ENCODE data around the gene SCRT2. TPM values are rescaled to one million over a fixed set of nuclear protein-coding genes. Genes with fewer than 3 reads are reported as not detected.

SCRT2 gene
- total RNA-seq, 1 donor from 2014 or later = not detected

- FAIRE-seq (no peak), DNase-seq (ENCODE audit: low read depth) (no peak)
- Histone ChIP-seq H3K36me3 (ENCODE audit: control insufficient read depth, insufficient read depth, low read length) (no peaks in the 10 kb centered on the region), H3K4me3 (ENCODE audit: low read depth, low read length) (no peak overlapping the region), H3K27me3 (ENCODE audit: control insufficient read depth, insufficient read depth, low read length) (no peaks in the 10 kb centered on the region)
- TF ChIP-seq CTCF (IDR thresholded peaks at IDR 0.05; ENCODE audit: insufficient read depth, low read length, severe bottlenecking) = no peak
Measured at GRCh38 chr20:692044-692443, 16.4 kb upstream of the SCRT2 start.

GRCh38 chr20:689947-690346 is 14.3 kb upstream of the SCRT2 start:
- H3K36me3 ChIP-seq (ENCODE audit: control insufficient read depth, insufficient read depth, low read length) = no peaks in the 10 kb centered on the region
- H3K27me3 ChIP-seq (ENCODE audit: control insufficient read depth, insufficient read depth, low read length) = no peaks in the 10 kb centered on the region
- FAIRE-seq = no peak
- no peak overlapping the region for H3K4me3 ChIP-seq (ENCODE audit: low read depth, low read length)
- TF ChIP-seq CTCF (IDR thresholded peaks at IDR 0.05; ENCODE audit: insufficient read depth, low read length, severe bottlenecking) = no peak
- no peak for DNase-seq (ENCODE audit: low read depth)

- no peaks in the 10 kb centered on the region for H3K27me3 ChIP-seq (ENCODE audit: control insufficient read depth, insufficient read depth, low read length)
- TF ChIP-seq CTCF (IDR thresholded peaks at IDR 0.05; ENCODE audit: insufficient read depth, low read length, severe bottlenecking) = no peak
- DNase-seq (ENCODE audit: low read depth) (no peak), FAIRE-seq (peak; percentile 40)
- no peaks in the 10 kb centered on the region for H3K36me3 ChIP-seq (ENCODE audit: control insufficient read depth, insufficient read depth, low read length)
- H3K4me3 ChIP-seq (ENCODE audit: low read depth, low read length) = no peak overlapping the region
Measured at GRCh38 chr20:689348-689747, 13.7 kb upstream of the SCRT2 start.

- DNase-seq (ENCODE audit: low read depth) = peak; percentile 13
- Histone ChIP-seq H3K27me3 (ENCODE audit: control insufficient read depth, insufficient read depth, low read length) (no peaks in the 10 kb centered on the region), H3K4me3 (ENCODE audit: low read depth, low read length) (no peak overlapping the region), H3K36me3 (ENCODE audit: control insufficient read depth, insufficient read depth, low read length) (no peaks in the 10 kb centered on the region)
- no peak for FAIRE-seq
- no peak for TF ChIP-seq CTCF (IDR thresholded peaks at IDR 0.05; ENCODE audit: insufficient read depth, low read length, severe bottlenecking)
Measured at GRCh38 chr20:688809-689212, 13.2 kb upstream of the SCRT2 start.

GRCh38 chr20:687468-688203 is 12.0 kb upstream of the SCRT2 start:
- DNase-seq (ENCODE audit: low read depth) = no peak
- Histone ChIP-seq H3K27me3 (ENCODE audit: control insufficient read depth, insufficient read depth, low read length) (no peaks in the 10 kb centered on the region), H3K36me3 (ENCODE audit: control insufficient read depth, insufficient read depth, low read length) (no peaks in the 10 kb centered on the region), H3K4me3 (ENCODE audit: low read depth, low read length) (no peak overlapping the region)
- TF ChIP-seq CTCF (IDR thresholded peaks at IDR 0.05; ENCODE audit: insufficient read depth, low read length, severe bottlenecking) = no peak
- FAIRE-seq = peak; percentile 23
